Activated CD8-positive, alpha-beta memory T cell treated with anti-CD3 and anti-CD28 coated beads, Interleukin-2, amount 50 U/mL, for 24 hours (primary cell): ENCODE results near the gene JSRP1.

Source experiments
- DNase-seq: peaks from one replicate; pipeline ENCODE4 v3.0.0-alpha.2; 2020; ENCODE audit errors: extremely low read depth

The JSRP1 gene

GRCh38 chr19:2255982-2256685, at the start of gene JSRP1:
Gene JSRP1, minus strand, starts transcription at chr19:2256417. Its CDS starts 1,103 bp downstream, at chr19:2255314.
- no peak for DNase-seq

GRCh38 chr19:2305452-2306280, 49.4 kb upstream of the JSRP1 start:
- DNase-seq, result no peak

- DNase-seq, result no peak
Measured at GRCh38 chr19:2303211-2303798, 47.1 kb upstream of the JSRP1 start.

- no peak for DNase-seq
Measured at GRCh38 chr19:2302319-2303210, 46.3 kb upstream of the JSRP1 start.

GRCh38 chr19:2300533-2300932, 44.3 kb upstream of the JSRP1 start:
- no peak for DNase-seq

- no peak for DNase-seq
Measured at GRCh38 chr19:2296141-2296540, 39.9 kb upstream of the JSRP1 start.

GRCh38 chr19:2294687-2295335, 38.6 kb upstream of the JSRP1 start:
- no peak for DNase-seq

- DNase-seq, result no peak
Measured at GRCh38 chr19:2291185-2291751, 35.1 kb upstream of the JSRP1 start.

- no peak for DNase-seq
Measured at GRCh38 chr19:2290441-2291184, 34.4 kb upstream of the JSRP1 start.

GRCh38 chr19:2289714-2290435, 33.7 kb upstream of the JSRP1 start:
- no peak for DNase-seq

GRCh38 chr19:2288818-2289713, 32.8 kb upstream of the JSRP1 start:
- DNase-seq, result no peak

- DNase-seq, result no peak
Measured at GRCh38 chr19:2288338-2288817, 32.2 kb upstream of the JSRP1 start.

- DNase-seq, result no peak
Measured at GRCh38 chr19:2287585-2288337, 31.5 kb upstream of the JSRP1 start.

- no peak for DNase-seq
Measured at GRCh38 chr19:2286402-2287140, 30.4 kb upstream of the JSRP1 start.

GRCh38 chr19:2283835-2284507, 27.8 kb upstream of the JSRP1 start:
- no peak for DNase-seq

- no peak for DNase-seq
Measured at GRCh38 chr19:2282862-2283237, 26.6 kb upstream of the JSRP1 start.
